OCI-LY3 (cell line): Measurements from ENCODE around the gene STMN3.

ENCODE experiments used
- H2AFZ ChIP-seq: fragments of 200-600, 300-600 bp; shearing (Covaris generic); 2 replicates; pipeline ENCODE4 v1.6.0; 2014; ENCODE audit warnings: antibody characterized with exemption, low read depth, low read length
- H3K27ac ChIP-seq: fragments of 200-600, 300-600 bp; sonication (generic); 2 replicates; pipeline ENCODE4 v1.5.1; 2014; ENCODE audit warnings: mild to moderate bottlenecking, low read length, moderate library complexity, mixed read lengths
- H3K27me3 ChIP-seq: fragments of 200-600, 300-600 bp; sonication (generic); 2 replicates; pipeline ENCODE4 v1.6.1; 2014; ENCODE audit warnings: low read depth, low read length, mixed read lengths
- H3K36me3 ChIP-seq: fragments of 200-600, 300-600 bp; sonication (generic); replicated peaks from 2 replicates; pipeline ENCODE3; 2014; ENCODE audit warnings: low read depth, low read length, mixed read lengths
- H3K4me1 ChIP-seq: fragments of 300-600, 200-600 bp; sonication (generic); 2 replicates; pipeline ENCODE4 v1.6.1; 2014; ENCODE audit warnings: low read length, mixed read lengths
- H3K4me2 ChIP-seq: fragments of 200-600, 300-600 bp; sonication (generic); 2 replicates; pipeline ENCODE4 v1.6.1; 2014; ENCODE audit warnings: low read length, mixed read lengths
- H3K4me3 ChIP-seq: fragments of 300-600, 200-600 bp; sonication (generic); 2 replicates; pipeline ENCODE4 v1.5.1; 2014; ENCODE audit warnings: antibody characterized with exemption, mild to moderate bottlenecking, low read length, moderate library complexity
- H3K79me2 ChIP-seq: fragments of 300-600, 200-600 bp; shearing (Covaris generic); 2 replicates; pipeline ENCODE4 v1.6.1; 2014; ENCODE audit warnings: mild to moderate bottlenecking, low read length, mixed read lengths
- H3K9ac ChIP-seq: fragments of 300-600, 200-600 bp; shearing (Covaris generic); 2 replicates; pipeline ENCODE4 v1.6.0; 2014; ENCODE audit warnings: mild to moderate bottlenecking, low read length, moderate library complexity
- H3K9me3 ChIP-seq: fragments of 200-600, 300-600 bp; shearing (Covaris generic); 2 replicates; pipeline ENCODE4 v1.6.1; 2014; ENCODE audit warnings: low read length, mixed read lengths; ENCODE audit not compliant: insufficient read depth
- H4K20me1 ChIP-seq: fragments of 200-600, 300-600 bp; sonication (generic); 2 replicates; pipeline ENCODE4 v1.6.1; 2016; ENCODE audit warnings: low read length, mixed read lengths; ENCODE audit not compliant: insufficient read depth
- CTCF ChIP-seq: fragments of 200-600, 300-600 bp; sonication (generic); IDR thresholded peaks from 2 replicates; pipeline ENCODE4 v1.5.1; 2014; ENCODE audit warnings: antibody characterized with exemption, low read length, low read depth
- EZH2phosphoT487 ChIP-seq: fragments of 200-600 bp; shearing (Covaris generic); IDR thresholded peaks from 2 replicates; pipeline ENCODE4 v1.6.1; 2018; ENCODE audit warnings: antibody characterized with exemption, mixed run types, low read depth

The STMN3 gene

DNA sequence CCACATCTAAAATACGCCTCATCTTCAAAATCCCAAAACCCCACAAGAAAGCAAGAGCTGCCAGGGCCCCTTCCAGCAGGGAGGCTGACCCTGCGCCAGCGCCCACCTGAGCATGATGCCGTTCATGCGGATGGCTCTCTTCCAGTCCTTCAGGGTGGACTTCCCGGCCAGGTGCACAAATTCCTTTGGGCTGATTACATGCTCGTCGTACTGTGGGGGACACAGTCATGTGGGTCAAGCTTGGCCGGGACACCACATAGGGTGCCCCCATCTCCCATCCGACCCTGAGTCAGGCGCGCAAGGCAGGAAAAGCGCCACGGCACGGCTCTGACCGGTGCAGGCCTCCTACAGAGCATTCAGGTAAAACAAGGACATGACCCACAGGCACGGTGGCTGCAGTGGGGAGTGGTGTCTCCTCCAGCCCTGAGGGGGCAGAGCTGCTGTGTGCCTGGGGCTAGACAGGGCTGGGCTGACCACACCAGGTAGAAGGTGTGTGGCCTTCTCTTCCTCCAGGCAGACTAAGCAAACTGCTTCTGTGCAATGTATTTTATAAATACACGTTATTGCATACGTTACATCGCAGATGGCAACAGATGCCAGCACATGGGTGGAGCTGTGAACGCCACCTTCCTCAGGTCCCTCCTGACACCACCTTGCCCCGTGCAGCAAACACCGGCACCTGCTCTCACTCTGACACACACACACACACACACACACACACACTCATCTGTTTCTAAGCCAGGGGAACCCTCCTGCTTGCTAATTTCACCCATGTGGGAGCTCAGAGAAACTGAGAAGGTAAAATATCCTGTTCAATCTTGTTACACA, 55.4 kb downstream of the STMN3 start:
- no peaks in the 10 kb centered on the region for H3K79me2 ChIP-seq
- H3K9ac ChIP-seq: no peak overlapping the region

DNA sequence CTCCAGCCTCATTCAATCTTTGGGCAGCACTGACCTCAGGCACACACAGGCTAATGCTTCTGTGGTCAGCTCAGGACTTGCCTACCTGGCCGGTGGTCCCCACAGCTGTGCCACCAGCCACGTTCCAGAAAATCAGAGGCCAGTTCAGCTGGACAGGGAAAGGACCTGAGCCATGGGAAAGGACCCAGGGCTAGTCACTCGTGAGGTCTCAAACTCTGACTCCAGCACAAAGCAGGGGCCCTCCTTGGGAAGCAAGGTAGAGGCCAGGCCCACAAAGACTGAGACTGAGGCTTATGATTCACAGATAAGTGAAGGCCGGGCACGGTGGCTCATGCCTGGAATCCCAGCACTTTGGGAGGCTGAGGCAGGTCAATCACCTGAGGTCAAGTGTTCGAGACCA, 56.8 kb downstream of the STMN3 start:
- H3K4me1 ChIP-seq: no peaks in the 10 kb centered on the region
- H3K4me3 ChIP-seq: no peak overlapping the region
- no peaks in the 10 kb centered on the region for H3K9me3 ChIP-seq
- H3K27me3 ChIP-seq: no peaks in the 10 kb centered on the region
- no peaks in the 10 kb centered on the region for H3K79me2 ChIP-seq
- TF ChIP-seq CTCF (no peak), EZH2phosphoT487 (no peak)
- peaks cover 6% of the 10 kb centered on the region for H3K36me3 ChIP-seq
- H4K20me1 ChIP-seq: no peaks in the 10 kb centered on the region
- H2AFZ ChIP-seq: no peak overlapping the region
- no peak overlapping the region for H3K27ac ChIP-seq
- no peak overlapping the region for H3K9ac ChIP-seq
- no peak overlapping the region for H3K4me2 ChIP-seq

More for the DNA sequence above, 55.4 kb downstream of the STMN3 start:
- Histone ChIP-seq H3K36me3 (peaks cover 16% of the 10 kb centered on the region), H3K4me2 (no peak overlapping the region), H3K27ac (no peak overlapping the region), H3K4me3 (no peak overlapping the region), H2AFZ (no peak overlapping the region), H3K4me1 (peaks cover 9% of the 10 kb centered on the region), H3K9me3 (no peaks in the 10 kb centered on the region), H3K27me3 (no peaks in the 10 kb centered on the region), H4K20me1 (no peaks in the 10 kb centered on the region)
- no peak for TF ChIP-seq EZH2phosphoT487
- TF ChIP-seq CTCF: no peak

DNA sequence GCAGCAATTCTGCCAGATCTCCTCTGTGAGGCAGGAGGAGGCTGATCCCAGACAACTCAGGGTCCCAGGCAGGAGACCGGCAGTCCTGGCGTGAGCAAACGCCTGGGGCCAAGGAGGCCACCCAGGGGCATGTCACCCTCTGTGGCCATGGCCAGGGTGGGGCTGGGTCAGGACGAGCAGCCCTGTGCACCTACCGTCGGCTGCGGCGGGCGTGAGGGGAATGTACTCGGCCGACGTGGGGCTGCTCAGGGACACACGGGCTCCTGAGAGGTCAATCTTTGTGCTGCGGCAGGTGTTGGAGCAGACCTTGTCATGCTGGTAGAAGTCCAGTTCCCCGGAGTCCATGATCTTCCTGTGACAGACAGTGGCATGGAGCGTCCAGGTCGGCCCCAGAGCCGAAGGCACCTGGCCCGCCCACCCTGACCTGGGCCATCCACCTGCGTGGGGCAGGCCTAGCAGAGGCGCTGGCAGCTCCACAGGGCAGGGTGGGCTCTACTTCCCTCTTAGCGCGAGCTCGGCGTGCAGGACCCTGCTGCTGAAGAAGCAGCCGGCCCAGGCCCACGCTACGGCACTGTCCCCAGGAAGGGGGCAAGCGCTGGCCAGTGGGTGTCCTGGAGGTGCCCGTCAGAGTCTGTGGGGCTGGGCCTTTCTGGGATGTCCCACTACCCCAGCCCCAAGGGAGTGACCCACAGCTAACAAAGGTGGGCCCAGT, 57.7 kb downstream of the STMN3 start:
- no peak for TF ChIP-seq EZH2phosphoT487
- no peak for TF ChIP-seq CTCF
- Histone ChIP-seq H3K36me3 (peaks cover 10% of the 10 kb centered on the region), H4K20me1 (no peaks in the 10 kb centered on the region)

GRCh38 chr20:63594043-63594561, 59.1 kb downstream of the STMN3 start:
- H3K36me3 ChIP-seq: peaks cover 21% of the 10 kb centered on the region
- no peaks in the 10 kb centered on the region for H3K4me1 ChIP-seq
- no peak overlapping the region for H3K9ac ChIP-seq
- no peak overlapping the region for H2AFZ ChIP-seq
- H3K79me2 ChIP-seq: no peaks in the 10 kb centered on the region
- no peaks in the 10 kb centered on the region for H3K9me3 ChIP-seq
- H3K27ac ChIP-seq: no peak overlapping the region
- no peaks in the 10 kb centered on the region for H4K20me1 ChIP-seq
- no peak overlapping the region for H3K4me3 ChIP-seq
- TF ChIP-seq EZH2phosphoT487 (no peak), CTCF (no peak)
- H3K27me3 ChIP-seq: no peaks in the 10 kb centered on the region
- H3K4me2 ChIP-seq: no peak overlapping the region

More for the DNA sequence above, 57.7 kb downstream of the STMN3 start:
- Histone ChIP-seq H3K4me2 (no peak overlapping the region), H3K27me3 (no peaks in the 10 kb centered on the region), H3K4me1 (no peaks in the 10 kb centered on the region), H3K79me2 (no peaks in the 10 kb centered on the region), H3K27ac (no peak overlapping the region), H3K4me3 (no peak overlapping the region), H2AFZ (no peak overlapping the region), H3K9ac (no peak overlapping the region), H3K9me3 (no peaks in the 10 kb centered on the region)
